Natural killer cell (primary cell): ENCODE results near the gene CCNJL. TPM values are rescaled to one million over a fixed set of nuclear protein-coding genes. Genes with fewer than 3 reads are reported as not detected.

Experiments
- ATAC-seq, 3 donors: fragments of 150-1000 bp in 2 of 3; fragments of 200-7000 bp in 1 of 3; cut with Tn5 transposase; 1 replicate in 1 of 3; 2 replicates in 2 of 3; pipeline ENCODE4 v1.10.0; 2021; ENCODE audit warnings: mild to moderate bottlenecking in 2 of 3, moderate library complexity in 2 of 3
- DNase-seq, 2 donors: peaks; one replicate each; pipeline versions ENCODE4 v3.0.0 to v3.0.0-alpha.2; 2013 to 2021; ENCODE audit warnings: mixed read lengths in 1 of 2
- H3K27ac ChIP-seq: one replicate; pipeline ENCODE4 v1.5.1; 2013; ENCODE audit warnings: mild to moderate bottlenecking, low read length
- H3K27me3 ChIP-seq: one replicate; pipeline ENCODE4 v1.6.1; 2013; ENCODE audit warnings: low read length; ENCODE audit not compliant: control insufficient read depth, insufficient read depth
- H3K36me3 ChIP-seq: one replicate; pipeline ENCODE4 v1.6.1; 2013; ENCODE audit warnings: low read length; ENCODE audit not compliant: control insufficient read depth, insufficient read depth
- H3K4me1 ChIP-seq: one replicate; pipeline ENCODE4 v1.6.1; 2013; ENCODE audit warnings: low read length; ENCODE audit not compliant: control insufficient read depth, insufficient read depth
- H3K4me3 ChIP-seq: one replicate; pipeline ENCODE4 v1.5.1; 2013; ENCODE audit warnings: low read length
- H3K9me3 ChIP-seq: one replicate; pipeline ENCODE4 v1.6.1; 2013; ENCODE audit warnings: low read length; ENCODE audit not compliant: control insufficient read depth, insufficient read depth
- H3K27ac Mint-ChIP-seq, 2 donors: one replicate each; pipeline ENCODE4 v1.8.0; 2022; ENCODE audit warnings: mild to moderate bottlenecking in 2 of 2, mixed read lengths in 2 of 2, moderate library complexity in 1 of 2
- H3K27me3 Mint-ChIP-seq, 2 donors: one replicate each; pipeline ENCODE4 v1.8.0; 2022; ENCODE audit warnings: low read depth in 2 of 2, mixed read lengths in 2 of 2
- H3K36me3 Mint-ChIP-seq: one replicate; pipeline ENCODE4 v1.8.0; 2022; ENCODE audit warnings: mixed read lengths
- H3K4me1 Mint-ChIP-seq, 2 donors: one replicate each; pipeline ENCODE4 v1.8.0; 2022; ENCODE audit warnings: mixed read lengths in 2 of 2
- H3K4me3 Mint-ChIP-seq: one replicate; pipeline ENCODE4 v1.8.0; 2022; ENCODE audit warnings: mild to moderate bottlenecking, moderate library complexity, mixed read lengths
- H3K9me3 Mint-ChIP-seq, 2 donors: one replicate each; pipeline ENCODE4 v1.8.0; 2022; ENCODE audit warnings: mixed read lengths in 2 of 2
- CTCF ChIP-seq: fragments of 200-600 bp; IDR thresholded peaks from one replicate; pipeline ENCODE4 v1.8.0; 2022; ENCODE audit warnings: antibody characterized with exemption
- WGBS: methylation state at CpG from one replicate; pipeline ENCODE4 v1.1.7; 2013; ENCODE audit warnings: missing lambda C conversion rate; ENCODE audit not compliant: insufficient coverage; 5-methylcytosine and 5-hydroxymethylcytosine counted together
- intact Hi-C: fragments of 100-400 bp; cut with micrococcal nuclease; formaldehyde crosslinking; loops from one replicate; pipeline ENCODE4 v1.14.2; 2022
- total RNA-seq, 4 donors: library from RNA; stranded (reverse); fragments of 120-200 nt in 1 of 4; gene quantifications; one replicate each; pipeline versions ENCODE4 v1.2.3 to v1.2.4, GENCODE V29; 2013 to 2022

CCNJL gene
- total RNA-seq, 3 donors from 2014 or later (not counting 1 experiment from before 2014, with no cell fraction given): 19.9 to 32.1 (median 20.7) TPM

GRCh38 chr5:160359816-160360215 lies 47.5 kb upstream of the CCNJL start:
- no peak for TF ChIP-seq CTCF
- no peak overlapping the region for H3K4me3 ChIP-seq
- H3K9me3 ChIP-seq: no peaks in the 10 kb centered on the region
- no peak overlapping the region for H3K27ac ChIP-seq
- no peak for DNase-seq
- H3K4me1 Mint-ChIP-seq: peaks cover 0 to 5% of the 10 kb centered on the region in 2 donors
- H3K27me3 ChIP-seq: no peaks in the 10 kb centered on the region
- WGBS: 57% methylated on average over 4 of the region's 4 CpGs
- H3K36me3 ChIP-seq: no peaks in the 10 kb centered on the region
- H3K4me1 ChIP-seq: no peaks in the 10 kb centered on the region
- ATAC-seq: no peak
- no peaks in the 10 kb centered on the region for H3K9me3 Mint-ChIP-seq
- intact Hi-C loops: no loop called here
- peaks cover 0 to 12% of the 10 kb centered on the region in 2 donors for H3K27me3 Mint-ChIP-seq
- H3K4me3 Mint-ChIP-seq: no peak overlapping the region
- H3K36me3 Mint-ChIP-seq: no peaks in the 10 kb centered on the region
- H3K27ac Mint-ChIP-seq: no peak overlapping the region

- intact Hi-C loops: no loop called here
- peaks cover 0 to 12% of the 10 kb centered on the region in 2 donors for H3K27me3 Mint-ChIP-seq
- DNase-seq: no peak
- no peak for TF ChIP-seq CTCF
- no peaks in the 10 kb centered on the region for H3K27me3 ChIP-seq
- no peaks in the 10 kb centered on the region for H3K36me3 Mint-ChIP-seq
- no peak for ATAC-seq
- WGBS: no CpG with 5 or more reads among the region's 1 CpG
- no peaks in the 10 kb centered on the region for H3K9me3 ChIP-seq
- no peaks in the 10 kb centered on the region for H3K4me1 ChIP-seq
- no peaks in the 10 kb centered on the region for H3K36me3 ChIP-seq
- H3K9me3 Mint-ChIP-seq: no peaks in the 10 kb centered on the region
- H3K4me3 ChIP-seq: no peak overlapping the region
- no peak overlapping the region for H3K27ac ChIP-seq
- H3K27ac Mint-ChIP-seq: no peak overlapping the region
- peaks cover 0 to 5% of the 10 kb centered on the region in 2 donors for H3K4me1 Mint-ChIP-seq
- no peak overlapping the region for H3K4me3 Mint-ChIP-seq
Measured at GRCh38 chr5:160359242-160359641, 46.9 kb upstream of the CCNJL start.

GRCh38 chr5:160357861-160358411 lies 45.6 kb upstream of the CCNJL start:
- 87% methylated on average over 6 of the region's 7 CpGs for WGBS

More at GRCh38 chr5:160357861-160358411, 45.6 kb upstream of the CCNJL start:
- DNase-seq (no peak), ATAC-seq (no peak)
- Mint-ChIP-seq H3K9me3 (no peaks in the 10 kb centered on the region), H3K27ac (no peak overlapping the region), H3K36me3 (no peaks in the 10 kb centered on the region), H3K27me3 (peaks cover 2 to 12% of the 10 kb centered on the region in 2 donors), H3K4me3 (no peak overlapping the region), H3K4me1 (peaks cover 0 to 5% of the 10 kb centered on the region in 2 donors)
- intact Hi-C loops: no loop called here
- no peak for TF ChIP-seq CTCF
- no peaks in the 10 kb centered on the region for H3K36me3 ChIP-seq
- no peak overlapping the region for H3K27ac ChIP-seq
- no peak overlapping the region for H3K4me3 ChIP-seq
- H3K4me1 ChIP-seq: no peaks in the 10 kb centered on the region
- H3K27me3 ChIP-seq: no peaks in the 10 kb centered on the region
- no peaks in the 10 kb centered on the region for H3K9me3 ChIP-seq
